OCI-LY3 (cell line): ENCODE data around the gene MS4A6E.
"Not testable (repeated sequence)": the region's sequence is repeated elsewhere in the genome, so short reads cannot be mapped to it uniquely, and the experiment has no call there.

ENCODE experiments used
- H2AFZ ChIP-seq: fragments of 200-600, 300-600 bp; shearing (Covaris generic); 2 replicates; pipeline ENCODE4 v1.6.0; 2014; ENCODE audit warnings: antibody characterized with exemption, low read depth, low read length
- H3K27ac ChIP-seq: fragments of 200-600, 300-600 bp; sonication (generic); 2 replicates; pipeline ENCODE4 v1.5.1; 2014; ENCODE audit warnings: mild to moderate bottlenecking, low read length, moderate library complexity, mixed read lengths
- H3K27me3 ChIP-seq: fragments of 200-600, 300-600 bp; sonication (generic); 2 replicates; pipeline ENCODE4 v1.6.1; 2014; ENCODE audit warnings: low read depth, low read length, mixed read lengths
- H3K36me3 ChIP-seq: fragments of 200-600, 300-600 bp; sonication (generic); replicated peaks from 2 replicates; pipeline ENCODE3; 2014; ENCODE audit warnings: low read depth, low read length, mixed read lengths
- H3K4me1 ChIP-seq: fragments of 300-600, 200-600 bp; sonication (generic); 2 replicates; pipeline ENCODE4 v1.6.1; 2014; ENCODE audit warnings: low read length, mixed read lengths
- H3K4me2 ChIP-seq: fragments of 200-600, 300-600 bp; sonication (generic); 2 replicates; pipeline ENCODE4 v1.6.1; 2014; ENCODE audit warnings: low read length, mixed read lengths
- H3K4me3 ChIP-seq: fragments of 300-600, 200-600 bp; sonication (generic); 2 replicates; pipeline ENCODE4 v1.5.1; 2014; ENCODE audit warnings: antibody characterized with exemption, mild to moderate bottlenecking, low read length, moderate library complexity
- H3K79me2 ChIP-seq: fragments of 300-600, 200-600 bp; shearing (Covaris generic); 2 replicates; pipeline ENCODE4 v1.6.1; 2014; ENCODE audit warnings: mild to moderate bottlenecking, low read length, mixed read lengths
- H3K9ac ChIP-seq: fragments of 300-600, 200-600 bp; shearing (Covaris generic); 2 replicates; pipeline ENCODE4 v1.6.0; 2014; ENCODE audit warnings: mild to moderate bottlenecking, low read length, moderate library complexity
- H3K9me3 ChIP-seq: fragments of 200-600, 300-600 bp; shearing (Covaris generic); 2 replicates; pipeline ENCODE4 v1.6.1; 2014; ENCODE audit warnings: low read length, mixed read lengths; ENCODE audit not compliant: insufficient read depth
- H4K20me1 ChIP-seq: fragments of 200-600, 300-600 bp; sonication (generic); 2 replicates; pipeline ENCODE4 v1.6.1; 2016; ENCODE audit warnings: low read length, mixed read lengths; ENCODE audit not compliant: insufficient read depth
- CTCF ChIP-seq: fragments of 200-600, 300-600 bp; sonication (generic); IDR thresholded peaks from 2 replicates; pipeline ENCODE4 v1.5.1; 2014; ENCODE audit warnings: antibody characterized with exemption, low read length, low read depth
- EZH2phosphoT487 ChIP-seq: fragments of 200-600 bp; shearing (Covaris generic); IDR thresholded peaks from 2 replicates; pipeline ENCODE4 v1.6.1; 2018; ENCODE audit warnings: antibody characterized with exemption, mixed run types, low read depth

The MS4A6E gene

GRCh38 chr11:60326955-60327354 is at the start of gene MS4A6E:
Gene MS4A6E (plus strand): TSS chr11:60327255. CDS start chr11:60334896, 7,641 bp downstream.
- H3K27me3 ChIP-seq = no peaks in the 10 kb centered on the region
- H3K36me3 ChIP-seq = no peaks in the 10 kb centered on the region
- TF ChIP-seq EZH2phosphoT487 (no peak), CTCF (no peak)
- H3K4me3 ChIP-seq = no peak within 1 kb of the TSS
- H3K9me3 ChIP-seq = 0 out of 2 replicates have a peak, but pooled peaks cover 7% of the 10 kb centered on the region
- no peak within 1 kb of the TSS for H3K4me2 ChIP-seq
- H4K20me1 ChIP-seq = no peaks in the 10 kb centered on the region
- no peak within 1 kb of the TSS for H2AFZ ChIP-seq
- no peak within 1 kb of the TSS for H3K27ac ChIP-seq
- no peaks in the 10 kb centered on the region for H3K79me2 ChIP-seq
- no peak within 1 kb of the TSS for H3K9ac ChIP-seq
- peaks cover 7% of the 10 kb centered on the region; the same call in 1 of the 2 replicates for H3K4me1 ChIP-seq

- Histone ChIP-seq H4K20me1 (no peaks in the 10 kb centered on the region), H3K79me2 (no peaks in the 10 kb centered on the region), H3K36me3 (no peaks in the 10 kb centered on the region), H3K27me3 (no peaks in the 10 kb centered on the region), H3K4me1 (peaks cover 26% of the 10 kb centered on the region), H3K4me2 (peak within 1 kb of the TSS; percentile 52), H2AFZ (peak within 1 kb of the TSS; percentile 1), H3K4me3 (peak within 1 kb of the TSS; percentile 10; the same call in 1 of the 2 replicates), H3K9ac (peak within 1 kb of the TSS; percentile 25; the same call in 1 of the 2 replicates), H3K27ac (peak within 1 kb of the TSS; percentile 55), H3K9me3 (no peaks in the 10 kb centered on the region)
- TF ChIP-seq EZH2phosphoT487 = no peak
- no peak for TF ChIP-seq CTCF
These were observed 46.6 kb upstream of the MS4A6E start, which contains the start of gene MS4A4A for GRCh38 chr11:60280412-60280811. Gene MS4A4A (plus strand): TSS chr11:60280666. CDS start chr11:60280676, 10 bp downstream.

- Histone ChIP-seq H3K9ac (no peak overlapping the region), H3K79me2 (no peaks in the 10 kb centered on the region), H3K27me3 (no peaks in the 10 kb centered on the region), H3K36me3 (no peaks in the 10 kb centered on the region), H4K20me1 (no peaks in the 10 kb centered on the region), H3K4me3 (no peak overlapping the region), H2AFZ (no peak overlapping the region), H3K27ac (no peak overlapping the region), H3K9me3 (no peaks in the 10 kb centered on the region), H3K4me1 (peaks cover 20% of the 10 kb centered on the region), H3K4me2 (no peak overlapping the region)
- TF ChIP-seq EZH2phosphoT487 (no peak), CTCF (no peak)
These were observed 45.6 kb upstream of the MS4A6E start for GRCh38 chr11:60281485-60281884.

- H3K27ac ChIP-seq = no peak overlapping the region
- no peak overlapping the region for H3K4me3 ChIP-seq
- H3K27me3 ChIP-seq = no peaks in the 10 kb centered on the region
- peaks cover 20% of the 10 kb centered on the region for H3K4me1 ChIP-seq
- H3K4me2 ChIP-seq = no peak overlapping the region
- H3K9ac ChIP-seq = no peak overlapping the region
- H4K20me1 ChIP-seq = no peaks in the 10 kb centered on the region
- H3K9me3 ChIP-seq = no peaks in the 10 kb centered on the region
- TF ChIP-seq CTCF (no peak), EZH2phosphoT487 (no peak)
- H2AFZ ChIP-seq = no peak overlapping the region
- H3K36me3 ChIP-seq = no peaks in the 10 kb centered on the region
- no peaks in the 10 kb centered on the region for H3K79me2 ChIP-seq
These were observed 44.8 kb upstream of the MS4A6E start for GRCh38 chr11:60282286-60282685.

- not testable (repeated sequence) for H3K4me2 ChIP-seq, H3K9me3 ChIP-seq, H3K9ac ChIP-seq, H3K27ac ChIP-seq, H3K4me3 ChIP-seq, H4K20me1 ChIP-seq, H3K27me3 ChIP-seq, H3K79me2 ChIP-seq, H2AFZ ChIP-seq, H3K36me3 ChIP-seq
- peaks cover 12% of the 10 kb centered on the region for H3K4me1 ChIP-seq
These were observed 41.5 kb upstream of the MS4A6E start for GRCh38 chr11:60285411-60286126.
